K562 (cell line): ENCODE measurements around the gene IFNK. TPM values are rescaled to one million over a fixed set of nuclear protein-coding genes. Genes with fewer than 3 reads are reported as not detected.

Experiments used
- ATAC-seq: fragments of 200-7000 bp; cut with Tn5 transposase; 3 replicates; pipeline ENCODE4 v1.9.1; 2020; ENCODE audit warnings: moderate library complexity
- Bru-seq: library from RNA; stranded (reverse); fragments of 400-500 nt; gene quantifications from one replicate; lab custom pipeline; 2021; lab: Mats Ljungman, UMichigan
- BruChase-seq, 2 experiments: library from RNA; stranded (reverse); fragments of 400-500 nt; gene quantifications; one replicate each; lab custom pipeline; 2021; lab: Mats Ljungman, UMichigan
- BruUV-seq: library from RNA; stranded (reverse); fragments of 400-500 nt; replicated peaks from 2 replicates; lab custom pipeline; 2021; lab: Mats Ljungman, UMichigan
- CTCF ChIA-PET: fragments of 300-600 bp; formaldehyde crosslinking; extraction: SDS; loops from one replicate; lab custom pipeline; 2021; ENCODE audit warnings: low intra/inter-chr PET ratio; lab: Yijun Ruan, JAX
- POLR2A ChIA-PET: fragments of 300-600, 350-650 bp; sonication (Branson Sonifier 250); formaldehyde crosslinking; extraction: SDS; loops from one replicate; lab custom pipeline; 2021; ENCODE audit warnings: antibody characterized with exemption, inconsistent platforms; lab: Yijun Ruan, JAX
- DNase-seq, 4 experiments: peaks; one replicate each; pipeline versions ENCODE4 v3.0.0 to v3.0.0-alpha.2; 2011 to 2018; ENCODE audit warnings: low spot score in 3 of 4, mixed read lengths in 3 of 4; ENCODE audit errors: extremely low read depth in 1 of 4
- FAIRE-seq: peaks from 2 replicates; lab custom pipeline; 2011; peaks lifted over from hg19 to GRCh38; lab: Jason Lieb, UNC
- H2AFZ ChIP-seq: 2 replicates; pipeline ENCODE4 v1.6.0; 2011; ENCODE audit warnings: low read depth, low read length, control low read depth, inconsistent platforms
- H3K27ac ChIP-seq: fragments of 200-600 bp; 3 replicates; pipeline ENCODE4 v1.8.0; 2011; ENCODE audit warnings: low read depth, mild to moderate bottlenecking, control low read depth, inconsistent platforms, low read length, moderate library complexity, mixed read lengths; ENCODE audit errors: extremely low read depth
- H3K27me3 ChIP-seq, 2 experiments: fragments of 300-600 bp in 1 of 2; 2 replicates in 1 of 2; 3 replicates in 1 of 2; pipeline versions ENCODE4 v1.6.0 to v1.8.0; 2011; ENCODE audit warnings: inconsistent platforms in 2 of 2, low read length in 2 of 2, mild to moderate bottlenecking in 1 of 2, mixed read lengths in 1 of 2, moderate library complexity in 1 of 2; ENCODE audit not compliant: control insufficient read depth in 2 of 2, insufficient read depth in 2 of 2
- H3K36me3 ChIP-seq: fragments of 300-600 bp; 3 replicates; pipeline ENCODE4 v1.8.0; 2011; ENCODE audit warnings: mild to moderate bottlenecking, low read length, inconsistent platforms; ENCODE audit not compliant: control insufficient read depth, insufficient read depth
- H3K4me1 ChIP-seq, 2 experiments: fragments of 200-600 bp in 1 of 2; replicated peaks in 1 of 2; 2 replicates in 1 of 2; 3 replicates in 1 of 2; pipeline versions ENCODE4 v1.5.1 to v1.8.0; 2011; ENCODE audit warnings: inconsistent platforms in 2 of 2, low read length in 2 of 2, mild to moderate bottlenecking in 1 of 2, mixed read lengths in 1 of 2, moderate library complexity in 1 of 2; ENCODE audit not compliant: control insufficient read depth in 2 of 2, insufficient read depth in 2 of 2
- H3K4me2 ChIP-seq: 2 replicates; pipeline ENCODE4 v1.6.1; 2011; ENCODE audit warnings: low read length, control low read depth, inconsistent platforms, mixed read lengths; ENCODE audit not compliant: insufficient read depth
- H3K4me3 ChIP-seq: fragments of 200-600 bp; sonication (generic), shearing (Covaris generic); 2 replicates; pipeline ENCODE4 v1.5.1; 2016; ENCODE audit warnings: control low read depth, inconsistent platforms
- H3K79me2 ChIP-seq: fragments of 200-600 bp; 3 replicates; pipeline ENCODE4 v1.8.0; 2011; ENCODE audit warnings: low read length, inconsistent platforms; ENCODE audit not compliant: control insufficient read depth, insufficient read depth
- H3K9ac ChIP-seq, 2 experiments: 2 replicates each; pipeline versions ENCODE4 v1.6.0 to v1.6.1; 2011; ENCODE audit warnings: low read depth in 2 of 2, low read length in 2 of 2, control low read depth in 1 of 2, inconsistent platforms in 1 of 2, mild to moderate bottlenecking in 1 of 2, mixed read lengths in 1 of 2; ENCODE audit not compliant: insufficient read depth in 1 of 2
- H3K9me1 ChIP-seq: one replicate; pipeline ENCODE4 v1.6.0; 2011; ENCODE audit warnings: inconsistent platforms, mild to moderate bottlenecking, low read length, moderate library complexity; ENCODE audit not compliant: control insufficient read depth, insufficient read depth
- H3K9me3 ChIP-seq: replicated peaks from 2 replicates; pipeline ENCODE4 v1.5.1; 2011; ENCODE audit warnings: low read depth, low read length, inconsistent platforms; ENCODE audit not compliant: control insufficient read depth, insufficient read depth
- H4K20me1 ChIP-seq: replicated peaks from 2 replicates; pipeline ENCODE4 v1.6.1; 2011; ENCODE audit warnings: low read length, inconsistent platforms, mixed read lengths; ENCODE audit not compliant: control insufficient read depth, insufficient read depth
- BRF2 ChIP-seq: IDR thresholded peaks from 3 replicates; pipeline ENCODE4 v1.6.1; 2011; ENCODE audit warnings: borderline replicate concordance, mild to moderate bottlenecking; ENCODE audit not compliant: insufficient read length, insufficient read depth
- CBX2 ChIP-seq: fragments of 200-600 bp; sonication (generic); IDR thresholded peaks from one replicate; pipeline ENCODE4 v1.6.1; 2012; ENCODE audit warnings: mild to moderate bottlenecking, low read length, inconsistent platforms; ENCODE audit not compliant: insufficient read depth, poor library complexity, severe bottlenecking
- FOXK1 ChIP-seq: sonication (generic); formaldehyde crosslinking; IDR thresholded peaks from 2 replicates; pipeline ENCODE4 v1.8.0; 2022; ENCODE audit warnings: missing genetic modification reagents, mild to moderate bottlenecking, borderline replicate concordance
- RAD51 ChIP-seq: fragments of 450-650 bp; IDR thresholded peaks from 2 replicates; pipeline ENCODE4 v1.7.1; 2016; ENCODE audit warnings: low read depth, mild to moderate bottlenecking, borderline replicate concordance
- TFAM ChIP-seq: fragments of 250-450 bp; sonication (Bioruptor Pico); conservative IDR thresholded peaks from 2 replicates; pipeline ENCODE4 v1.5.0; 2021; ENCODE audit warnings: mild to moderate bottlenecking, moderate library complexity
- THRA ChIP-seq: fragments of 450-650 bp; IDR thresholded peaks from 2 replicates; pipeline ENCODE4 v1.6.1; 2017; ENCODE audit warnings: mild to moderate bottlenecking, moderate library complexity
- UBTF ChIP-seq, 2 experiments: IDR thresholded peaks; 2 replicates each; pipeline ENCODE4 v1.6.1; 2012; ENCODE audit warnings: improper control_type of control experiment in 2 of 2, low read depth in 2 of 2, low read length in 2 of 2, borderline replicate concordance in 1 of 2
- ZFP30 ChIP-seq: fragments of 250-450 bp; sonication (Bioruptor Pico); IDR thresholded peaks from 2 replicates; pipeline ENCODE4 v1.8.0; 2022; ENCODE audit warnings: moderate library complexity, mild to moderate bottlenecking, inconsistent platforms, borderline replicate concordance
- ZNF75A ChIP-seq: fragments of 450-650 bp; formaldehyde crosslinking; IDR thresholded peaks from 2 replicates; pipeline ENCODE4 v1.4.0; 2020; ENCODE audit warnings: mild to moderate bottlenecking
- WGBS: fragments of 100-300 bp; shearing (Covaris generic); methylation state at CpG from one replicate; pipeline ENCODE4 v1.1.6; 2016; ENCODE audit warnings: low coverage, mixed read lengths; ENCODE audit not compliant: insufficient coverage; ENCODE audit errors: missing lambda C conversion rate; 5-methylcytosine and 5-hydroxymethylcytosine counted together
- in situ Hi-C: fragments of 300-500 bp; cut with MboI; formaldehyde crosslinking; loops from 4 replicates; pipeline ENCODE4 v1.15.0; 2018; ENCODE audit warnings: inconsistent platforms, mixed read lengths
- intact Hi-C: fragments of 100-400 bp; cut with micrococcal nuclease; formaldehyde crosslinking; loops from 2 replicates; pipeline ENCODE4 v1.14.2; 2022
- long read RNA-seq, 3 experiments: library from polyadenylated mRNA in 2 of 3; library from RNA in 1 of 3; unstranded in 2 of 3; stranded (forward) in 1 of 3; transcript quantifications; one replicate each; pipeline ENCODE4 v2.0.0, GENCODE V29; 2019 to 2022
- polyA minus RNA-seq, 3 experiments: library from RNA; depleted of rRNA, polyadenylated mRNA; stranded (reverse); fragments of >200 nt; gene quantifications; 2 replicates each; pipeline ENCODE4 v1.2.3, GENCODE V29; 2011
- polyA plus RNA-seq, 8 experiments: library from polyadenylated mRNA; depleted of rRNA in 4 of 8; stranded (reverse) in 5 of 8; unstranded in 3 of 8; fragments of >200 nt; fragmentation: Nextera tagmentation in 2 of 8; fragmentation: Illumina TruSeq in 1 of 8; extraction: Ambion mirVana in 2 of 8; extraction: Trizol in 1 of 8; gene quantifications; 2 replicates each; pipeline versions ENCODE4 v1.2.1 to v1.2.3, GENCODE V29; 2011 to 2014; ENCODE audit warnings: inconsistent platforms in 1 of 8, missing spikeins in 1 of 8
- total RNA-seq, 7 experiments: library from RNA; depleted of rRNA in 6 of 7; stranded (reverse); fragments of >200 nt in 6 of 7; fragmentation: Illumina TruSeq in 2 of 7; extraction: Trizol in 2 of 7; gene quantifications; 2 replicates each; pipeline versions ENCODE4 v1.2.1 to v1.2.3, GENCODE V29; 2011 to 2021; ENCODE audit warnings: low replicate concordance in 1 of 7

IFNK gene
- total RNA-seq (2011; cell fraction: chromatin; rRNA removed; ENCODE audit: low replicate concordance), result not detected in 2 replicates
- not detected in 2 replicates for total RNA-seq (2011; cell fraction: nucleolus; rRNA removed)
- not detected in 2 replicates for total RNA-seq (2011; cell fraction: nucleoplasm; rRNA removed)
- not detected in 2 replicates for total RNA-seq (2014; rRNA removed)
- total RNA-seq (2014; rRNA removed; fragmentation: Illumina TruSeq; extraction: Trizol), result not detected in 2 replicates
- total RNA-seq (2015; rRNA removed; fragmentation: Illumina TruSeq; extraction: Trizol), result not detected in 2 replicates
- not detected in 2 replicates for total RNA-seq (2021)
- not detected in 2 replicates for polyA plus RNA-seq (2011; rRNA removed)
- not detected in 2 replicates for polyA plus RNA-seq (2011; cell fraction: cytosol; rRNA removed)
- not detected in 2 replicates for polyA plus RNA-seq (2011; cell fraction: nucleus; rRNA removed)
- 0.07 TPM in 1 of 2 replicates, not detected in the other for polyA plus RNA-seq (2012)
- polyA plus RNA-seq (2014; fragmentation: Illumina TruSeq; extraction: Trizol), result not detected in 2 replicates
- polyA plus RNA-seq (2014; fragmentation: Nextera tagmentation; extraction: Ambion mirVana), result under 1 TPM in 1 of 2 experiments, not detected in 1; 0.11 TPM
- not detected in 2 replicates for polyA plus RNA-seq (2014; rRNA removed)
- polyA minus RNA-seq (2011; rRNA and poly(A)+ RNA removed), result not detected in 2 replicates
- not detected in 2 replicates for polyA minus RNA-seq (2011; cell fraction: cytosol; rRNA and poly(A)+ RNA removed)
- polyA minus RNA-seq (2011; cell fraction: nucleus; rRNA and poly(A)+ RNA removed), result not detected in 2 replicates
- Bru-seq, nascent RNA, result not detected
- not detected for BruChase-seq, experiment 1, labeled RNA remaining after a 2-hour chase
- not detected for BruChase-seq, experiment 2, labeled RNA remaining after a 6-hour chase
- long read RNA-seq, experiment 1, result 0 reads
- long read RNA-seq, experiment 2, result 0 reads
- long read RNA-seq, experiment 3, result 0 reads

- Histone ChIP-seq H3K9me1 (no peaks in the 10 kb centered on the region), H3K9ac (no peak within 1 kb of the TSS), H3K79me2 (peaks cover 93% of the 10 kb centered on the region), H4K20me1 (no peaks in the 10 kb centered on the region), H3K27me3 (no peaks in the 10 kb centered on the region), H2AFZ (no peak within 1 kb of the TSS), H3K36me3 (peaks cover 12% of the 10 kb centered on the region; the same call in 1 of the 3 replicates), H3K27ac (no peak within 1 kb of the TSS), H3K4me1 (peaks cover under 1 to 4% of the 10 kb centered on the region in 2 experiments; a peak in 4 of 5 replicates), H3K4me2 (no peak within 1 kb of the TSS), H3K4me3 (no peak within 1 kb of the TSS), H3K9me3 (no peaks in the 10 kb centered on the region)
- BruUV-seq, result no TSS peak
- POLR2A ChIA-PET, result interaction anchor here (0.6 kb wide), 1 partner anchor 10 kb away, joined by 4 read pairs; no protein-coding TSS in a partner anchor
- no peak for ATAC-seq
- no CpG with 5 or more reads among the region's 2 CpGs for WGBS
- intact Hi-C loops, result no loop called here
- no peak for DNase-seq
- in situ Hi-C loops, result loop anchor here (10.0 kb wide), 1 partner anchor 69 kb away; no protein-coding TSS in a partner anchor
- no peak for TF ChIP-seq ZNF75A (CRISPR knock-in tag)
- TF ChIP-seq CBX2, result no peak
- no peak for TF ChIP-seq UBTF (IDR thresholded peaks at IDR 0.05; ENCODE audit: borderline replicate concordance in 1 of 2, low read depth in 2 of 2, low read length in 2 of 2)
- TF ChIP-seq TFAM (CRISPR knock-in tag), result no peak
- TF ChIP-seq BRF2, result no peak
- TF ChIP-seq FOXK1 (CRISPR knock-in tag), result no peak
- TF ChIP-seq ZFP30 (CRISPR knock-in tag), result no peak
- no peak for TF ChIP-seq THRA
- no peak for TF ChIP-seq RAD51
- FAIRE-seq, result no peak
- CTCF ChIA-PET, result no interaction called here
Observed at GRCh38 chr9:27524236-27524635, at the start of gene IFNK. TSS of gene IFNK (plus strand) at chr9:27524290. CDS start at chr9:27524337, 47 bp downstream.
